Tibial nerve (tissue), 4 donors: Measurements from ENCODE around the gene B3GALT6.

ENCODE experiments used
- CTCF ChIP-seq, 5 experiments: fragments of 200-600 bp in 3 of 5; fragments of 450-650 bp in 2 of 5; sonication (generic) in 3 of 5; IDR thresholded peaks; one replicate each; pipeline ENCODE4 v1.5.1; 2016 to 2019; ENCODE audit warnings: antibody characterized with exemption in 5 of 5, mild to moderate bottlenecking in 3 of 5, moderate library complexity in 2 of 5
- EP300 ChIP-seq, 2 donors: sonication (generic); formaldehyde crosslinking; IDR thresholded peaks; one replicate each; pipeline ENCODE4 v1.6.1; 2017; ENCODE audit warnings: antibody characterized with exemption in 2 of 2, mild to moderate bottlenecking in 1 of 2

- TF ChIP-seq CTCF (IDR thresholded peaks at IDR 0.05), result no peak
- no peak for TF ChIP-seq EP300 (IDR thresholded peaks at IDR 0.05)
Observed at GRCh38 chr1:1225913-1226312, 6.1 kb upstream of the B3GALT6 start.
